HG03460 (cell line): ENCODE measurements around the gene KCNN3.

Source experiments
- ATAC-seq: cut with Tn5 transposase; IDR thresholded peaks from one replicate; pipeline ENCODE4 v1.9.1; 2021; ENCODE audit not compliant: unreplicated experiment

KCNN3 gene

DNA sequence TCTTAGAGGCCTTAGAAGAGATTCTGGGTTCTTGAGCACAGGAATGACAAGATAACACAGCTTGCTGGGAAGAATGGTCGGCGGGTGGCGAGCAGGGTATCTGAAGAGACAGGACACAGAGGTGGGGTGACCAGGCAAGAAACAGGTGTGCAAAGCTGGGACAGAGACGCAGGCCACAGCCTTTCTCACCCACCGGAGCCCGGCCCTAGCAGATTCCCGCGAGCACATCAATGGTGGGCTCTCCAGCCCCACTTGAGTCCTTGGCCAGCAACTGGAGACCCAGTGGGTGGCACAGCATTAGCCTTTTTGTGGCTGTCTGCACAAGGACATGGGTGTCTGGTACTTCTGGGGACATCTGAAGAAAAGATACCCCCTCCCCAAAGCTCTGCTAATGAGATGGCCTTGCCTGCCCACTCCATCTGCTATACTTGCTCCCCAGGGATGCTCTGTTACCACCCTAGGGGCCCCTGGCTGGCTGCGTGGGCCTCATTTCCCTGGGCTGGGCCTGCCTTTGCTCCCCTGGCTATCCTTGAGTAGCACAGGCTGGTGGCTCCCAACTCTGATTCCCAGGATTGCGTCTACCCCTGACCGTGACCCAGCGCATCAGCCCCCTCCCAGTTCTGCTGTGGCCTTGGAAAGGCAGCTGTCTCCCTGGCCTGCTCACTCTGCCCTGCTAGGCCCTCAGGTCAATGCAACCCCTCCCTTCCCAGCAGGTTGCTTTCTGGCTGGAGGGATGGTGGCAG lies 134.8 kb downstream of the KCNN3 start:
- ATAC-seq = no peak

DNA sequence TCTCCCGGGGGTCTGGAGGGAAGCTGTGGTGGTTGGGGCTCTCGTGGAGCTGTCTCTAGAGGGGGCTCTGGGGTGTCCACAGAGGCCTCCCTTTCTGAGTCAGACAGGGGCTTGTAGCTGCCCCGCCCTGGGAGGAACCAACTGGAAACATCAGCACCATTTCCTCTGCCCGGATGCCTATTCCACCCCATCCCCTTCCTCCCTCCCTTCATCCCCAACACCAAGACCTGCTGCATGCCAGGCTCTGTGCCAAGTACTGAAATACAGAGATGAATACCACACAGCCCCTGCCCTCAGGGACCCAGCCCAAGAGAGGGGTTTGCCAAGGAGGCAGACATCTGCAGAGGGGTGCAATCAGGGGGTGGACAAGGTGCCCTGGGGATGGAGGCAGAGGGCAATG lies 136.5 kb downstream of the KCNN3 start:
- no peak for ATAC-seq

GRCh38 chr1:154730986-154731489 lies 139.0 kb downstream of the KCNN3 start:
- no peak for ATAC-seq

- no peak for ATAC-seq
These were observed 139.8 kb downstream of the KCNN3 start for GRCh38 chr1:154730259-154730658.

DNA sequence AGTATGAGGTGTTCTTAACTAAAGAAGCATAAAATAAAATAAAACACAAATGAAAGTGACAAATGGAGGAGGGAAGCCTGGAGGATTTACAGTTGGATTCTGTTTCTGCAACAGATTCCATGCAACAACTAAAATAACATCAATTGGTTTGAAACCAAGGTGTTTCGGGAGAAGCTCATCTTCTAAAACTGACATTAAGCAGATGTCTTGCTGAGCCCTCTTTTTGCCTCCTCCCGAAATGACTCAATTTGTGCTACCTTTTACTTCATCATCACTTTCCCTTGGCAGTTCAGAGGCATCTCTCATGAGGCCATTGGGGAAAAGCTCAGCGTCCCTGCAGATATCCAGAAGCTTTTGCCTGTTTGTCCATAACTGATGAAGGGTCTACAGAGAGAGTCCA lies 140.5 kb downstream of the KCNN3 start:
- ATAC-seq = no peak

DNA sequence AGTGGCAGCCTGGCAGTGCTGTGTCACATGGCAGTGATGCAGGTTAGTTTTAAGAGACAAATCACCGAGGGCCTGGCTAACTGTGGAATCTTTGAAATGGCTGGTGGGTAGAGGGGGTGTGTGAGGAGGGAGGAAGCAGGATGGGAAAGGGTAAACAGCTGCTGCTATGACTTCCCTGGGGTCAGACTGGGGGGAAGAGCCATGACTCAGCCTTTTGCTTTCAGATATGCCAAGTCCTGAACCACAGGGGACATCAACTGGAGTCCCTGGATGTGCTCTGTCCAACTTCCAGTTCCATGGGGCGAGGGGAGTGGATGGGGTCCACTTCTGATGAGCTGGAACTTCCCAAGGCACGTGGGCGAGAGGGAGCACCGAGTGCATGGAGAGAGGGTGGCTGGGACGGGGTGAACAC lies 141.0 kb downstream of the KCNN3 start:
- no peak for ATAC-seq

GRCh38 chr1:154726896-154727753 lies 143.0 kb downstream of the KCNN3 start:
- ATAC-seq = no peak

DNA sequence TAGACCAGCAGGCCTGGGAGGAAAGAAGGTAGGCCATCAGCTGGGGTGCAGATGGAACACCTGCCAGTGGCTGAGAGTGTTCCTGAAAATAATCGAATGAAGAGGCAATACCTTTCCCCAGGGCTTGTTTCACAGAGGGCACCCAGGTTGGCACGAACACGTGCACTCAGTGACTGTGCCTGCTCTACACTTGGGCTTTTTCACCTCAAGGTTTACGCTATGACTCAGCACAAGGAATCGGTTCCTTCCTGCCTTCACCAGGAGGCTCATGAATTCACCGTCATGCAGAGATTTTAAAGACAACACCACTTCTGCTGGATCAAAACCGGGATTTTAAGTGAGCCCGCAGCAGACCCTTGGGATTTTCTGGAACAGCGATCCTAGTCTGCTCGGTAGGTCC lies 143.6 kb downstream of the KCNN3 start:
- ATAC-seq = no peak

DNA sequence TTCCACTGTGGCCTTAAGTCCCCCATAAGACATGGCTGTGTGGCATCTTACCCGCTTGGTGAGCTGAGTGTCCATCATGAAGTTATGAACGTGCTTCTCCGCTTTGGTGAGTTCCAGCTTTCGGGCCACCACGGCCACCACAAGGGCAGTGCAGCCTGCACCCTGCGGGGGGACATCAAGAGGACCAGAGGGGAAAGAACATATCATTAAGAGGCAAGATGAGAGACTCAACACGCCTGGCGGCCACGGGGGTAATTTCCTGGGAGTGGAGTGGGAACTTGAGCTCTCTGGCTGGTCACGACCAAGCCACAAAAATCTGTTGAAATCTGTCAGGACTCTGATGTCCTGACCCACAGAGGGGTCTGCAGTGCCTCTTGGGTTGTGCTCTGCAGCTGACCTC lies 144.2 kb downstream of the KCNN3 start:
- ATAC-seq = no peak

DNA sequence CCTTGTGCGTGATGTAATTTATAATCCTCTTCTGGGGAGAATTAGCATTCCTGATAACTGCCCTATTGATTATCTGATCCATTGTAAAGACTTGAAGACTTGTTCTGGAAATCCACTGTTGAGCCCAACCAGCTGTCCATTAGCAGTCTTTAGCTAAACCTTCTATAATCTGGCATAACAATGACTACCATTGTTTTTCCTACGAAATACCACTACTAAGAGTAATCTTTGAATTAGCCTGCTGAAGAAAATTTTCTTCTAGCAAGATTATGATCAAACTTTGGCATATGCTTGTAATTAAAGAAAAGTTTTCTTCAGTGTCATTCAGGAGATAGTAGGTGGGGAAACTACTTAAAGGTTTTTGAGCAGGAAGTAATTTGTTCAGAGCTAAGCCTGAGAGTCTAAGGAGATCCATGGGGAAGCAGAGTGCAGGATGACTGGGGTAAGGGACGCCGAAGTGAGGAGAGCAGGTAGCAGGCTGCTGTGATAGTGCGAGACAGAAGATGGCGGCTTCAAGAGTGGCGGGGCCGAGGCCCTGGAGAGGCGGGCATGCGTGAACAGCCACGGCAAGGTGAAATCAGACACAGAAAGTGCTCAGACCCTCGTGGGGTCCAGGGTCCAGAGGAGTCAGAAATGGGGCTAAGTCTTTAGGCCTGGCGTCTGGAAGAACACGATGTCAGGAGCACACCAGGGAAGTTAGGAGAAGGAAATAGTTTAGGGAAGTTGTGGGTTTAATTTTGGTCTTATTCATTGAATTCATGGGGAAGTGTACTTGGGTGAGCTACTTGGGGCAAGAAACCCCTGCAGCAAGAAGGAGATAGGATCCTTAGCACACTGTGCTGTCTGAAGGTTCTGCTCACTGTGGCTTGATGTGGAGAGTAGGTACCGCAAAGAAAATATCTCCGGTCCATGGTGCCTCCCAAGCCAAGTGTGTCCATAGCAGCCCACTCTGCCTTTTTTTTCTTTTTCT lies 149.5 kb downstream of the KCNN3 start:
- ATAC-seq = no peak

- no peak for ATAC-seq
These were observed 150.3 kb downstream of the KCNN3 start for GRCh38 chr1:154719586-154720327.

- ATAC-seq = no peak
These were observed 151.5 kb downstream of the KCNN3 start for GRCh38 chr1:154718566-154718965.

DNA sequence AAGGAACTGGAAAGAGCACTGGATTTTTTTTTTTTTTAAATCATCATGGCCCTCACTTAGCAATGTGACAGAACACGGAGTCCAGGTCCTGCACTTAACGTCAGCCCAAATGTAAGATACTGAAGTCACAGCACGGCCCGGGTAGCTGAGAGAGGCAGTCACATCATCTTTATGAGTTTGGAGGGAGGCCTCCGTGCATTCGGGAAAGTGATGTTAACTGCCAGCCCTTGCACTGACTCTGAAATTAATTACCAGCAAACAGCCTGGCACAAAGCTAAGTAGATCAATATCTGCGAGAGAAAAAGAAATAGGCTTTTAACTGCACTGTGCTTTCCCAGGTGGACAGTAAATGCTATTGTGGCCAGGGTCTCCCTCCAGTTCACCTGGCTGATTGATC lies 152.6 kb downstream of the KCNN3 start:
- ATAC-seq = no peak

DNA sequence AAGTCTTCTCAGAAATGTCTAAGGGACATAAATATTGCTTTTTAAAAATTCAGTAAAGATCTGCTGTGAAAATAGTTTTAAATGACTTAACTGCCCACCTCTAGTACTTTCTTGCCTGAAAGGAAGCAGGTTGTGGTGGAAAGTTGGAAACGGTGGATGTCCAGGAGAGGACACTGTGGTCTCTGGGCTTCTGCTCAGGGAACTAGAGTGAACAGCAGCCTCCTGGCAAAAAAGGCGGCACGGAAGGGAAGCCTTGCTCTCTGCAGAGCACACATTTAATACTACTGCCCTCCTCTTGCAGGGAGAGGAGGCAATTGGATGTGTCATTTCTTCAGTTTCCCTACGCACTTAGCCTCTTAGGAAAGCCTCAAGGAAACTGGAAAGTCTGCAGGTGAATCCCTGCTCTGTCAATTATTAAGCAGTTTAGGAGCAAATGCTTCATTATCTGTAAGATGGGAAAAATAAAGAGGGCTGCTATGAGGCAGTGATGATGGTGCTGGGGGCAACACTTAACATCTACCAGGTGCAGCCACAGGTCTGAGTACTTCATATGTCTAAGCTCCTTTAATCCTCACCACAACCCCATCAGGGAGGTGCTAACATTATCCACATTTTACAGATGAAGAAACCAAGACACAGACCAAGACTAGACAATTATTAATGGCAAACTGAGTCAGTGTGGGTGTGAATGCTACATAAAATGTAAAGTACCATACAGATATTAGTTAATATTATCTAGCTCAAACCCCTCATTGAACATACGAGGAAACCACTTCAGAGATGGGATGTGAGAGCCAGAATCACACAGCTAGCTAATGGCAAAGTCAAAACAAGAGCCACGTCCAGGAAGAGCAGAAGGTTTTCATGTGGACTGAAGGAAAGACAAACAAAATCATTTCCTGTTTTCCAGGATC lies 153.2 kb downstream of the KCNN3 start:
- peak; percentile 50 for ATAC-seq

DNA sequence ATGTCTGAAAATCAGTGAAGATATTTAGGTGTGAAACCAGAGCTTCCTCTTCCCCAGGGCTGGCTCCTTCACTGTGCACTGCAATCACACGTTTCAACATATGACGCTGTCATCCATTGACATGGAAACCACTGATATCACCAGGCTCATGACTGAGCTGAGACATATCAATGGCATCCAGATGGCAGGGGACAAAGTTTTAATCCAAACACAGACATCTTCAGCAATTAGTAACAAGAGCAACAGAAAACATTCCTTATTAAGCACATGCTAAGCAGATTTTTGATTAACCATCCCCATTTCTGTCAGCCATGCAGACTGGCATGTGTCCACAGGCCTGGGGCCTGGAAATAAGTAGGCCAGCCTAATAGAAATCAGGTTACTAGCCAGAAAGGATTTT lies 154.1 kb downstream of the KCNN3 start:
- no peak for ATAC-seq

GRCh38 chr1:154715385-154715784 lies 154.7 kb downstream of the KCNN3 start:
- ATAC-seq = no peak

- ATAC-seq = no peak
These were observed 155.4 kb downstream of the KCNN3 start for GRCh38 chr1:154714638-154715037.

DNA sequence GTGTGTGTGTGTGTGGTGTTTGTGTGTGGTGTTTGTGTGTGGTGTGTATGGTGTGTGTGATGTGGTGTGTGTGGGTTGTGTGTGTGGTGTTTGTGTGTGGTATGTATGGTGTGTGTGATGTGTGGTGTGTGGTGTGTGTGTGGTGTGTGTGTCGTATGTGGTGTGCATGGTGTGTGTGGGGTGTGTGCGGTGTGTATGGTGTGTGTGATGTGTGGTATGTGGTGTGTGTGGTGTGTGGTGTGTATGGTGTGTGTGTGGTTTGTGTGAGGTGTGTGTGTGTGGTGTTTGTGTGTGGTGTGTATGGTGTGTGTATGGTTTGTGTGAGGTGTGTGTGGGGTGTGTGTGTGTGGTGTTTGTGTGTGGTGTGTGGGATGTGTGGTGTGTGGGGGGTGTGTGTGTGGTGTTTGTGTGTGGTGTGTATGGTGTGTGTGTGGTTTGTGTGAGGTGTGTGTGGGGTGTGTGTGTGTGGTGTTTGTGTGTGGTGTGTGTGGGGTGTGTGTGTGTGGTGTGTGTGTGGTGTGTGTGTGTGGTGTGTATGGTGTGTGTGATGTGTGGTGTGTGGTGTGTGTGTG lies 155.9 kb downstream of the KCNN3 start:
- no peak for ATAC-seq

DNA sequence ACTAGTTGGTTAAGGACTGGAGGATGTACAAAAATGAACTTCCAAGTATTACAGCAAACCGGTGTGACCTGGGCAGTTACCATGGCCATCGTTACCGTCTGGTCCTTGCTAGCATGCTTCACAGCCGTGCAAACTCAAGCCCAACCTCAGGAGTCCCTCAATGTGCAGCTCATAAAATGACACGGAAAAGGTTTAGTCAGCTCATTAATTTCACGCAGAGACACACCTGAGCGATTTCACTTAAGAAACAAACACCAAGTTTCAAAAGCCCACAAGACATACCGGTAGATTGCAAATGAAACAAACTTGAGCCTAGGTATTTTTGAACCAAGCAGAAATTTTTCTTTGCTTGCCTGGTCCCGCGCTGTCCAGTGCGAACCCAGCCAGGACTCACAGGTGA lies 157.1 kb downstream of the KCNN3 start:
- ATAC-seq = no peak
